AG08396 (cell line): ENCODE results near the gene DUS4L.
"Not testable (repeated sequence)": the region's sequence is repeated elsewhere in the genome, so short reads cannot be mapped to it uniquely, and the experiment has no call there.

Source experiments
- DNase-seq: peaks from one replicate; pipeline ENCODE4 v3.0.0; 2012; ENCODE audit warnings: low spot score, mixed read lengths

DUS4L gene

GRCh38 chr7:107563775-107564552 lies at the start of gene DUS4L, which contains the start of gene COG5:
Gene DUS4L, plus strand, starts transcription at chr7:107563971. Its CDS starts 3,100 bp downstream, at chr7:107567071.
Gene COG5, minus strand, starts transcription at chr7:107563920. Its CDS starts 24 bp downstream, at chr7:107563896.
- peak; percentile 87 for DNase-seq

GRCh38 chr7:107526672-107527071 lies 37.1 kb upstream of the DUS4L start:
- DNase-seq, result no peak

- DNase-seq, result no peak
Observed at GRCh38 chr7:107527196-107527595, 36.6 kb upstream of the DUS4L start.

GRCh38 chr7:107528461-107528860 lies 35.3 kb upstream of the DUS4L start:
- DNase-seq, result peak; percentile 40

- DNase-seq, result no peak
Observed at GRCh38 chr7:107530751-107531150, 33.0 kb upstream of the DUS4L start.

GRCh38 chr7:107534139-107534538 lies 29.6 kb upstream of the DUS4L start:
- no peak for DNase-seq

GRCh38 chr7:107537228-107537627 lies 26.5 kb upstream of the DUS4L start:
- DNase-seq, result not testable (repeated sequence)

GRCh38 chr7:107538001-107538400 lies 25.8 kb upstream of the DUS4L start:
- no peak for DNase-seq

- no peak for DNase-seq
Observed at GRCh38 chr7:107543338-107543993, 20.3 kb upstream of the DUS4L start.

GRCh38 chr7:107544848-107545591 lies 18.8 kb upstream of the DUS4L start:
- DNase-seq, result no peak

- DNase-seq, result no peak
Observed at GRCh38 chr7:107551936-107552335, 11.8 kb upstream of the DUS4L start.

GRCh38 chr7:107555893-107556292 lies 7.9 kb upstream of the DUS4L start:
- no peak for DNase-seq

GRCh38 chr7:107559864-107560263 lies 3.9 kb upstream of the DUS4L start:
- peak; percentile 53 for DNase-seq

GRCh38 chr7:107560898-107561516 lies 2.8 kb upstream of the DUS4L start:
- DNase-seq, result no peak

GRCh38 chr7:107563081-107563774 lies 543 bp upstream of the DUS4L start:
- no peak for DNase-seq

- peak; percentile 59 for DNase-seq
Observed at GRCh38 chr7:107564553-107565298, 955 bp downstream of the DUS4L start.

GRCh38 chr7:107570298-107570697 lies 6.5 kb downstream of the DUS4L start:
- DNase-seq, result no peak

- DNase-seq, result no peak
Observed at GRCh38 chr7:107573537-107573936, 9.8 kb downstream of the DUS4L start.

GRCh38 chr7:107579554-107579884 lies 15.7 kb downstream of the DUS4L start:
- no peak for DNase-seq

- DNase-seq, result peak; percentile 83
Observed at GRCh38 chr7:107579885-107580715, 16.3 kb downstream of the DUS4L start, which contains the start of gene BCAP29. Gene BCAP29, plus strand, starts transcription at chr7:107580246. Its CDS starts 527 bp downstream, at chr7:107580773.
